HFFc6 (cell line): ENCODE results near the gene AGER. TPM values are rescaled to one million over a fixed set of nuclear protein-coding genes. Genes with fewer than 3 reads are reported as not detected.

ENCODE experiments used
- DNase-seq: peaks from one replicate; pipeline ENCODE4 v3.0.0-alpha.2; 2018
- H3K27ac Mint-ChIP-seq: 2 replicates; pipeline ENCODE4 v1.8.0; 2020; ENCODE audit warnings: mild to moderate bottlenecking, mixed read lengths
- H3K27me3 Mint-ChIP-seq: 2 replicates; pipeline ENCODE4 v1.8.0; 2021; ENCODE audit warnings: mild to moderate bottlenecking, moderate library complexity, mixed read lengths; ENCODE audit not compliant: insufficient read depth
- H3K36me3 Mint-ChIP-seq: 2 replicates; pipeline ENCODE4 v1.8.0; 2021; ENCODE audit warnings: low read depth, mixed read lengths
- H3K4me1 Mint-ChIP-seq: 2 replicates; pipeline ENCODE4 v1.8.0; 2020; ENCODE audit warnings: low read depth, mixed read lengths
- H3K4me3 Mint-ChIP-seq: 2 replicates; pipeline ENCODE4 v1.8.0; 2020; ENCODE audit warnings: mild to moderate bottlenecking, moderate library complexity, mixed read lengths
- H3K9me3 Mint-ChIP-seq: 2 replicates; pipeline ENCODE4 v1.8.0; 2020; ENCODE audit warnings: mild to moderate bottlenecking, mixed read lengths
- total RNA-seq, 6 experiments: library from RNA; stranded (reverse); fragmentation: NEBNext Ultra II Directional; extraction: Animal tissue kit (Norgen Biotek cat#: 25700); gene quantifications; 2 replicates in 1 of 6; 3 replicates in 5 of 6; pipeline ENCODE4 v1.2.3, GENCODE V29; 2021
- TF ChIP-seq, protein P1 (sequence below): fragments of 200-600 bp; sonication (generic); IDR thresholded peaks from 2 replicates; pipeline ENCODE4 v1.5.0; 2021; ENCODE audit warnings: antibody characterized with exemption, mild to moderate bottlenecking

AGER gene
- total RNA-seq, 6 experiments from 2014 or later = 6.2 to 7.6 (median 6.5) TPM

DNA sequence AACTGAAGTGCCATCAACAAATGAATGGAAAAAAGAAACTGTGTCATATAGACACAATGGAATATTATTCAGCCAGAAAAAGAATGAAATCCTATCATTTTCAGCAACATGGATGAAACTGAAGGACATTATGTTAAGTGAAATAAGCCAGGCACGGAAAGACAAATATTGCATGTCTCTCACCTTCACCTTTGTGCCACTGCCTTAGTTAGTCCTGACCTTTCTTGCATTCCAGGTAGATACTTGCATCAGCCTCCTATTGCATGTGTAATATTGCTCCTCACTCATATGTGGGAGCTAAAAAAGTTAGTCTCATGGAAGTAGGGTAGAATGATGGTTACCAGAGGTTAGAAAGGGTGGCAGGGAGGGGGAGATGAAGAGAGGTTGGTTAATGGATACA lies 24.9 kb upstream of the AGER start:
- Mint-ChIP-seq H3K4me3 (no peak overlapping the region), H3K4me1 (no peaks in the 10 kb centered on the region), H3K27me3 (peaks cover 17% of the 10 kb centered on the region), H3K36me3 (no peaks in the 10 kb centered on the region; the same call in 1 of the 2 replicates), H3K9me3 (peaks cover 5% of the 10 kb centered on the region), H3K27ac (no peak overlapping the region)
- TF ChIP-seq, protein P1, sequence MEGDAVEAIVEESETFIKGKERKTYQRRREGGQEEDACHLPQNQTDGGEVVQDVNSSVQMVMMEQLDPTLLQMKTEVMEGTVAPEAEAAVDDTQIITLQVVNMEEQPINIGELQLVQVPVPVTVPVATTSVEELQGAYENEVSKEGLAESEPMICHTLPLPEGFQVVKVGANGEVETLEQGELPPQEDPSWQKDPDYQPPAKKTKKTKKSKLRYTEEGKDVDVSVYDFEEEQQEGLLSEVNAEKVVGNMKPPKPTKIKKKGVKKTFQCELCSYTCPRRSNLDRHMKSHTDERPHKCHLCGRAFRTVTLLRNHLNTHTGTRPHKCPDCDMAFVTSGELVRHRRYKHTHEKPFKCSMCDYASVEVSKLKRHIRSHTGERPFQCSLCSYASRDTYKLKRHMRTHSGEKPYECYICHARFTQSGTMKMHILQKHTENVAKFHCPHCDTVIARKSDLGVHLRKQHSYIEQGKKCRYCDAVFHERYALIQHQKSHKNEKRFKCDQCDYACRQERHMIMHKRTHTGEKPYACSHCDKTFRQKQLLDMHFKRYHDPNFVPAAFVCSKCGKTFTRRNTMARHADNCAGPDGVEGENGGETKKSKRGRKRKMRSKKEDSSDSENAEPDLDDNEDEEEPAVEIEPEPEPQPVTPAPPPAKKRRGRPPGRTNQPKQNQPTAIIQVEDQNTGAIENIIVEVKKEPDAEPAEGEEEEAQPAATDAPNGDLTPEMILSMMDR = no peak
- DNase-seq = no peak

DNA sequence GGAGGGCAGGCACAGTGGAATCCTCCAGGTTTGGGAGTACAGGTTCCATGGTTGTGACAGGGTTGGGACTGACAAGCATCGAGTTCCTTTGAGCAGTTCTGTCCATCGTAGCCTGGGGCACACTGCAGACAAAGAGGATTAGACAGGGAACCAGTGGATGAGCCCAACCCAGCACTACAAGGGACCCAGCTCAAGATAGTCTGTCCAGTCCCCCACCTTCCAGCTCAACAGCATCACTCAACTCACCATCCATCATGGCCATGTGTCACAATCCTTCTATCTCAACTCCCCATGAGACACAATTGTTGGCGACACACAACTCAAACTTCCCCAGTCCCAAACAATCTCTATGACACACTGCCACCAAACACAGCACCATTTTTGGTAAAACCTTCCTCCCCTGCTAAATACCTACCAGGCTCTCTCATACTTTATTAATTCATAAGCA lies 20.2 kb upstream of the AGER start:
- H3K27me3 Mint-ChIP-seq = peaks cover 21% of the 10 kb centered on the region
- no peak overlapping the region for H3K27ac Mint-ChIP-seq
- no peaks in the 10 kb centered on the region; the same call in 1 of the 2 replicates for H3K36me3 Mint-ChIP-seq
- TF ChIP-seq, protein P1 = no peak
- H3K4me1 Mint-ChIP-seq = no peaks in the 10 kb centered on the region
- no peak for DNase-seq
- H3K9me3 Mint-ChIP-seq = peaks cover 5% of the 10 kb centered on the region
- no peak overlapping the region for H3K4me3 Mint-ChIP-seq

DNA sequence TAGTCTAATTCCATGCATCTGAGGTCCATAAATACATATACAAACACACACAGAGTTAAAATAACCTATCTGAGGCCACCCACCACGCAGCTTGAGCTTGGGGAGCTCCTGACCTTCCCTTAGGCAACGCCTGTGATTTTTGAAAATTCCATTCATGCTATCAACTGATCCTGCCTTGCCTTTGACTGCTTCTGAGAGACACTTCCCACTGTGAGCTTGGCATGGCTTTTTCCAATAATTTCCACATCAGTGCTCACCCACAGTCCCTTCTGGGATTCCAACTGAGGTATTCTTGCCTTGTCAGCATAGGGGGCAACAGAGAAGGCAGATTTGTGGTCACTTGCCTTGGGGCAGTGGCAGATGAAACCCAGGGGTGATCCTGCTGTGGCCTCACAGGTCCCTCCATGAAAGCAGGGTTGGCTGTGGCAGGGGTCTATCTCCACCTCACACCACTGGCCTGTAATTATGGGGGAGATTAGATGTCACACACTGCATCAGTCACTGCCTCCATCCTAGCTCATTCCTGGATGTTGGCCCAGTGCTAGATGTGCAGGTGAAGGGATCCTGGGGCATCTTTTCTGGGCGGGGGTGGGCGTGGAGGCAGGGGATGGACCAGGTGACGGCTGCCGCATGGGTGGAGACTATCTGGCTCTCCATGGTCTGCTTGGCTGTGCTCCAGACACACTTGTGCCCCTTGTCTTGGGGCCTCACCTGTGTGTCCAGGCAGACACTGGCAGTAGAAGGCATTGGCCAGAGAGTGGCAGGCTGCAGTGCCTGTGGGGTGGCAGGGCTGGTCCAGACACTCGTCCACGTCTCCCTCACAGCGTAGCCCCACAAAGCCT lies 19.6 kb upstream of the AGER start:
- no peaks in the 10 kb centered on the region for H3K4me1 Mint-ChIP-seq
- peaks cover 17% of the 10 kb centered on the region for H3K27me3 Mint-ChIP-seq
- H3K9me3 Mint-ChIP-seq = peaks cover 5% of the 10 kb centered on the region
- no peak for DNase-seq
- no peak overlapping the region for H3K4me3 Mint-ChIP-seq
- no peaks in the 10 kb centered on the region; the same call in 1 of the 2 replicates for H3K36me3 Mint-ChIP-seq
- TF ChIP-seq, protein P1 = no peak
- H3K27ac Mint-ChIP-seq = no peak overlapping the region

DNA sequence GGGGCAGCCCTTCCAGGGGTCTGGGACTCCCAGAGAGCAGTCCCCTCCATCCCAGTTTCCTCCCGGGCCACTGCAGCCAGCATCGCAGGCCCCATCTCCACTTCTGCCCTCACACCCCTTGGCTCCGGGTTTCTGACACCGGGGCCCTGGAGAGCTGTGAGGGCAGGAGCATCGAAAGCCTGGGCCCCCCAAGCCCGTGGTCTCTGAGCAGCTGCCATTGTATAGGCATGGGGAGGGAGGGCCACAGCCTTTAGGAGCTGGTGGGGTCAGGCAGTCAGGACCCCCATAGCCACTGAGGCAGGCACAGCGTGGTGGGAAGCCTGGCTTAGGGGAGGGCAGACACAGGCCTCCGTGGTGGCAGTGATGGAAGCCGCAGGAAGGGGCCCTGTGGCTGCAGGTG lies 18.1 kb upstream of the AGER start:
- Mint-ChIP-seq H3K27me3 (peaks cover 16% of the 10 kb centered on the region), H3K4me3 (no peak overlapping the region), H3K9me3 (peaks cover 5% of the 10 kb centered on the region), H3K27ac (no peak overlapping the region), H3K36me3 (no peaks in the 10 kb centered on the region; the same call in 1 of the 2 replicates), H3K4me1 (no peaks in the 10 kb centered on the region)
- TF ChIP-seq, protein P1 = no peak
- no peak for DNase-seq

DNA sequence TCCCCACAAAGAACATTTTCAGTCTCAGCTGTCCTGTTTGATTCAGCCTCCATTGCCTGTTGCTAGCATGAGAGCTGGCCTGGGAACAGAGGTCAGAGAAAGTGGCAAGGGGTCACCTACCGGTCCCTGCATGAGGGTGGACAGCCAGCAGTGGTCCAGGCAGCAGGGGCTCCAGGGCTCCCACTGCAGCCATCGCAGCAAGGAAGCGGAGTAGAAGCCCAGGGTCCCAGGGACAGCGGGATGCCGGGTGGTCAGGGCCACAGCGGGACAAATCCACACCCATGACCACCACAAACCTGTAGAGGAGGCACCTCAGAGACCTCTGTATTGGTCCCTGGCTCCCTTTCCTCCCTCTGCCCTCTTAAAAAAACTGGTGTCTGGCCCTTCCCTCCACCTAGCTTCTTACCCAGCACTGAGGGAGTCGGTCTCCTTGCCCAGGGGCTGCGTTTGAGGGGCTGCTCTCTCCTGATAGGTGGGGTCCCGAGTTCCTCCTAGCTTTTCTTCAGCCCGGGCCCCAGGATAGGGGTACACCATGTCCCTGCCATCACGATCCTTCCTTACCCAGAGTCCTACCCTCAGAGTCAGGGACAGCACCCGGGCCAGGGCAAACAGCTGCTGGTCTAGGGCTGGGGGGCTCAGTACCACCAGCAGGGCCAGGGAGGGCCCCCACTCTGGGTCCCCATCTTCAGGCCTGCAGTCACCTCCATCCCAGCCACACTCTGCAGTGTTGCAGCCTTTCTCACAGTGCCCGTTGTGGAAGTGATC lies 16.8 kb upstream of the AGER start:
- H3K4me3 Mint-ChIP-seq = no peak overlapping the region
- H3K27me3 Mint-ChIP-seq = peaks cover 16% of the 10 kb centered on the region
- no peak overlapping the region for H3K27ac Mint-ChIP-seq
- no peak for DNase-seq
- peaks cover 10% of the 10 kb centered on the region for H3K4me1 Mint-ChIP-seq
- no peaks in the 10 kb centered on the region for H3K9me3 Mint-ChIP-seq
- TF ChIP-seq, protein P1 = no peak
- no peaks in the 10 kb centered on the region for H3K36me3 Mint-ChIP-seq
